Osteocyte (in vitro differentiated cells): ENCODE data around the gene GPR35. TPM values are rescaled to one million over a fixed set of nuclear protein-coding genes. Genes with fewer than 3 reads are reported as not detected.

ENCODE experiments used
- DNase-seq: peaks from one replicate; pipeline ENCODE4 v3.0.0; 2021; ENCODE audit warnings: mixed read lengths; ENCODE audit not compliant: unreplicated experiment; ENCODE audit errors: extremely low spot score
- H3K27ac Mint-ChIP-seq: one replicate; pipeline ENCODE4 v1.8.0; 2021; ENCODE audit warnings: mild to moderate bottlenecking, mixed read lengths; ENCODE audit not compliant: unreplicated experiment
- H3K27me3 Mint-ChIP-seq: one replicate; pipeline ENCODE4 v1.8.0; 2021; ENCODE audit warnings: mixed read lengths; ENCODE audit not compliant: unreplicated experiment
- H3K36me3 Mint-ChIP-seq: one replicate; pipeline ENCODE4 v1.8.0; 2021; ENCODE audit warnings: mixed read lengths; ENCODE audit not compliant: unreplicated experiment
- H3K4me1 Mint-ChIP-seq: one replicate; pipeline ENCODE4 v1.8.0; 2021; ENCODE audit warnings: mixed read lengths; ENCODE audit not compliant: unreplicated experiment
- H3K4me3 Mint-ChIP-seq: one replicate; pipeline ENCODE4 v1.8.0; 2021; ENCODE audit warnings: mild to moderate bottlenecking, moderate library complexity, mixed read lengths; ENCODE audit not compliant: unreplicated experiment
- H3K9me3 Mint-ChIP-seq: one replicate; pipeline ENCODE4 v1.8.0; 2021; ENCODE audit warnings: mixed read lengths; ENCODE audit not compliant: unreplicated experiment
- total RNA-seq: library from RNA; stranded (reverse); gene quantifications from 2 replicates; pipeline ENCODE4 v1.2.1, GENCODE V29; 2021
- TF ChIP-seq, protein P1 (sequence below): fragments of 200-600 bp; sonication (generic); IDR thresholded peaks from 2 replicates; pipeline ENCODE4 v1.5.0; 2021; ENCODE audit warnings: antibody characterized with exemption, mild to moderate bottlenecking, moderate library complexity

Gene GPR35
- total RNA-seq, 1 donor from 2014 or later: 3.6 TPM

DNA sequence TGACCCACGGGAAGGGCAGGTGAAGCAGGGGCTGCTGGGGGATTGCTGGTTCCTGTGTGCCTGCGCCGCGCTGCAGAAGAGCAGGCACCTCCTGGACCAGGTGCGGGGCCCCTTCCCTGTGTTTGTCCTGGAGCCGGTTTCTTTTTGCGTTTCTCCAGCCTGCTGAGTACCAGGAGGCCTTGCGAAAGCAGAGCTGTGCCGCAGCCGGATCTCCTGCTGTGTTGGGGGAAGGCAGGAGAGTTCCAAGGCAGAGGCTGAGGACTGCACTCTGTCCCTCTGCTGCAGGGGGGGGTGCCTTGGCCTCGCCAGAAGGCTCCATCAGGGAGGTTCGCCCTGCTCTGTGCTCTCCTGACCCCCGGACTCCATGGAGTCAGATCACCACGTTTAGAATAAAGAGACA is 35.9 kb upstream of the GPR35 start:
- Mint-ChIP-seq H3K27ac (no peak overlapping the region), H3K9me3 (no peaks in the 10 kb centered on the region), H3K27me3 (no peaks in the 10 kb centered on the region), H3K4me1 (peaks cover 32% of the 10 kb centered on the region), H3K4me3 (no peak overlapping the region), H3K36me3 (no peaks in the 10 kb centered on the region)
- no peak for DNase-seq
- TF ChIP-seq, protein P1, sequence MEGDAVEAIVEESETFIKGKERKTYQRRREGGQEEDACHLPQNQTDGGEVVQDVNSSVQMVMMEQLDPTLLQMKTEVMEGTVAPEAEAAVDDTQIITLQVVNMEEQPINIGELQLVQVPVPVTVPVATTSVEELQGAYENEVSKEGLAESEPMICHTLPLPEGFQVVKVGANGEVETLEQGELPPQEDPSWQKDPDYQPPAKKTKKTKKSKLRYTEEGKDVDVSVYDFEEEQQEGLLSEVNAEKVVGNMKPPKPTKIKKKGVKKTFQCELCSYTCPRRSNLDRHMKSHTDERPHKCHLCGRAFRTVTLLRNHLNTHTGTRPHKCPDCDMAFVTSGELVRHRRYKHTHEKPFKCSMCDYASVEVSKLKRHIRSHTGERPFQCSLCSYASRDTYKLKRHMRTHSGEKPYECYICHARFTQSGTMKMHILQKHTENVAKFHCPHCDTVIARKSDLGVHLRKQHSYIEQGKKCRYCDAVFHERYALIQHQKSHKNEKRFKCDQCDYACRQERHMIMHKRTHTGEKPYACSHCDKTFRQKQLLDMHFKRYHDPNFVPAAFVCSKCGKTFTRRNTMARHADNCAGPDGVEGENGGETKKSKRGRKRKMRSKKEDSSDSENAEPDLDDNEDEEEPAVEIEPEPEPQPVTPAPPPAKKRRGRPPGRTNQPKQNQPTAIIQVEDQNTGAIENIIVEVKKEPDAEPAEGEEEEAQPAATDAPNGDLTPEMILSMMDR: no peak

DNA sequence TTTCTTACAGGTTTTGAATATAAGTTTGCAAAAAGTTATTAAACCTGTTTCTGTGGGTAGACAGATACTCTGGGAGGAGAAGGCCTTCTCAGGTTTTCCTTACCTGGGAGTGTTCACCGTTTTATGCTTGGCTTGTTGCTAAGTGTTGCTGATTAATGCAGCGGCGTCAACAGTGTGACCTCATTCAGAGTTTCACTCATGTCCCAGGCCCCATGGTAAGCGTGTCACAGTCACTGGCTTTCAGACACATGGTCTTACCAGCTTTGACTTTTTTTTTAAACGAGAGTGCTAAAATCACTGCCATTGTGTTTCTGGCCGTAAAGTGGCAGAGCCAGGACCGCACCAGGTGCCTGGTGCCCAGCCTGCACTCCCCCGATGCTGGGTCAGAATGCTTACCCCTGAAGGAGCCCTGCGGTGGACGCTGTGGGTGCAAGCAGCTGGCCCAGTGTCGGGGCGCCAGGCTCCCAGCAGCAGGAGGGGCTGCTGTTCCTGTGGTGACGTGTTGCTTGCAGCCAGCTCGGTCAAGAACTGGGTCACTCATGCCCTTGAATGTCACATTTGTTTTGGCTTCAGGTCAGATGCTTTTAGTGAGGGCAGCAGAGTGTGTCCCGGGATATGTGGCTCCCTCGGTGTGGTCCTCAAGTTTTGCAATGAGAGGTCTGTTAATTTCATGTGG is 35.3 kb upstream of the GPR35 start:
- DNase-seq: no peak
- TF ChIP-seq, protein P1: no peak
- H3K9me3 Mint-ChIP-seq: no peaks in the 10 kb centered on the region
- H3K27me3 Mint-ChIP-seq: no peaks in the 10 kb centered on the region
- no peak overlapping the region for H3K4me3 Mint-ChIP-seq
- no peak overlapping the region for H3K27ac Mint-ChIP-seq
- no peaks in the 10 kb centered on the region for H3K36me3 Mint-ChIP-seq
- peaks cover 26% of the 10 kb centered on the region for H3K4me1 Mint-ChIP-seq

DNA sequence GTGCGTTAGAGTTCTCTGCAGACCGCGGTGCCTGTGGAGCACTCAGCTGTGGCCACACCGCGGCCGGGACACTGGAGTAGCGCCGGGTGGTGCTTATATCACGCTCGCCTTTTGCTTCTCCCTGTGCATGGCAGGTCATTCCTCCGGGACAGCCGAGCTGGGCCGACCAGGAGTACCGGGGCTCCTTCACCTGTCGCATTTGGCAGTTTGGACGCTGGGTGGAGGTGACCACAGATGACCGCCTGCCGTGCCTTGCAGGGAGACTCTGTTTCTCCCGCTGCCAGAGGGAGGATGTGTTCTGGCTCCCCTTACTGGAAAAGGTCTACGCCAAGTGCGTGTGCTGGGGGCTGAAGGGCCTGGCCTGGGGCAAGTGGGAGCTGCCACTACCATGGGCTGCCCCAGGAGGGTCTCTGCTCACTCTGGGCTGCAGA is 34.6 kb upstream of the GPR35 start:
- H3K4me3 Mint-ChIP-seq: no peak overlapping the region
- H3K9me3 Mint-ChIP-seq: no peaks in the 10 kb centered on the region
- no peak for DNase-seq
- H3K27me3 Mint-ChIP-seq: no peaks in the 10 kb centered on the region
- H3K4me1 Mint-ChIP-seq: peaks cover 23% of the 10 kb centered on the region
- no peak overlapping the region for H3K27ac Mint-ChIP-seq
- no peaks in the 10 kb centered on the region for H3K36me3 Mint-ChIP-seq
- TF ChIP-seq, protein P1: no peak

DNA sequence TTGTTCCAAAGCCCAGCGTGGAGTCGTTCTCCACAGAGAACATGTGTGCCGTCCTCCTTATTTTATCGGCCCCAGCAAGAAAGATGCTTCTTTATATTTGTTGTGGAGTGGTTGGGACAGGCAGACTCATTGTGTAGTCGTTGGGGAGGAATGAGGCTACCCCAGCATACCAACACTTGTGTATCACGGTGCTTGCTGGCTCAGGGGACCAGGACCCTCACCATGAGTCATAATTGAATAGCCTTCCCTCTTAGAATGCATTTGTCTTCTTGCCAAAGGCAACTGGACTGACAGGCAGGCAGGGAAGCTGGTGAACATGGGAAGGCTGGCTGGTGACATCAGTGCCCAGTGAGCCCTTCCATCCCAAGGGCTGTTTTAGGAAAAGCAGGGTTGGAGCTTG is 34.1 kb upstream of the GPR35 start:
- DNase-seq: no peak
- Mint-ChIP-seq H3K9me3 (no peaks in the 10 kb centered on the region), H3K4me1 (peaks cover 18% of the 10 kb centered on the region), H3K27ac (no peak overlapping the region), H3K4me3 (no peak overlapping the region), H3K36me3 (no peaks in the 10 kb centered on the region), H3K27me3 (no peaks in the 10 kb centered on the region)
- TF ChIP-seq, protein P1: no peak

DNA sequence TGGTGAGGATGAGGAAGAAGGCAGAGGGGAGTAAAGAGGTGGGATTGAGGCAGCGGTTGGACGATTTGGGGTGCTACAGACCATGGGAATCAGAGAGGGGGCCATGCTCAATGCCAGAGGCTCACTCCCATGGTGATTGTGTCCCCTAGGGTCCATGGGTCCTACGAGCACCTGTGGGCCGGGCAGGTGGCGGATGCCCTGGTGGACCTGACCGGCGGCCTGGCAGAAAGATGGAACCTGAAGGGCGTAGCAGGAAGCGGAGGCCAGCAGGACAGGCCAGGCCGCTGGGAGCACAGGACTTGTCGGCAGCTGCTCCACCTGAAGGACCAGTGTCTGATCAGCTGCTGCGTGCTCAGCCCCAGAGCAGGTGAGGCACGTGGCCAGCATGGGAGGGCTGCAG is 33.5 kb upstream of the GPR35 start:
- Mint-ChIP-seq H3K27me3 (no peaks in the 10 kb centered on the region), H3K9me3 (no peaks in the 10 kb centered on the region), H3K27ac (no peak overlapping the region), H3K4me3 (no peak overlapping the region), H3K4me1 (peaks cover 18% of the 10 kb centered on the region), H3K36me3 (no peaks in the 10 kb centered on the region)
- TF ChIP-seq, protein P1: no peak
- DNase-seq: no peak
